H1 (cell line): ENCODE results near the gene TTYH2. TPM values are rescaled to one million over a fixed set of nuclear protein-coding genes. Genes with fewer than 3 reads are reported as not detected.
A peak's percentile ranks its signal among the peaks of the same experiment; 100 is the strongest.

Experiments used
- CTCF ChIA-PET: fragments of 300-600 bp; sonication (Branson Sonifier 250); formaldehyde crosslinking; loops from one replicate; lab custom pipeline; 2021; ENCODE audit not compliant: partially characterized antibody; lab: Charles Lee
- POLR2A ChIA-PET: fragments of 300-600 bp; sonication (Branson Sonifier 250); formaldehyde crosslinking; loops from one replicate; lab custom pipeline; 2021; ENCODE audit warnings: inconsistent platforms; ENCODE audit not compliant: partially characterized antibody; lab: Charles Lee
- DNase-seq, 2 experiments: peaks; one replicate each; pipeline versions ENCODE4 v3.0.0 to v3.0.0-alpha.2; 2010 to 2022; ENCODE audit warnings: low spot score in 2 of 2, low read depth in 1 of 2, mixed read lengths in 1 of 2
- FAIRE-seq: peaks from 2 replicates; lab custom pipeline; 2011; peaks lifted over from hg19 to GRCh38; lab: Jason Lieb, UNC
- H2AFZ ChIP-seq: 2 replicates; pipeline ENCODE4 v1.8.1; 2012; ENCODE audit warnings: low read length, inconsistent platforms
- H2AK5ac ChIP-seq: 2 replicates; pipeline ENCODE4 v1.6.1; 2013; ENCODE audit warnings: low read depth, low read length
- H2BK120ac ChIP-seq: replicated peaks from 2 replicates; pipeline ENCODE3; 2013; ENCODE audit warnings: low read depth, low read length, inconsistent platforms
- H2BK12ac ChIP-seq: 2 replicates; pipeline ENCODE4 v1.6.1; 2013; ENCODE audit warnings: low read depth, low read length
- H2BK15ac ChIP-seq: 2 replicates; pipeline ENCODE4 v1.6.1; 2013; ENCODE audit warnings: low read length
- H2BK20ac ChIP-seq: 2 replicates; pipeline ENCODE4 v1.6.1; 2013; ENCODE audit warnings: low read length
- H2BK5ac ChIP-seq: 2 replicates; pipeline ENCODE4 v1.6.1; 2013; ENCODE audit warnings: low read depth, low read length
- H3K14ac ChIP-seq: 2 replicates; pipeline ENCODE4 v1.6.1; 2013; ENCODE audit warnings: inconsistent platforms; ENCODE audit not compliant: insufficient read length
- H3K18ac ChIP-seq: 2 replicates; pipeline ENCODE4 v1.6.1; 2013; ENCODE audit warnings: low read length; ENCODE audit errors: extremely low read depth
- H3K23ac ChIP-seq: 2 replicates; pipeline ENCODE4 v1.6.1; 2013; ENCODE audit warnings: inconsistent platforms; ENCODE audit not compliant: insufficient read length
- H3K23me2 ChIP-seq: 2 replicates; pipeline ENCODE4 v1.6.1; 2013; ENCODE audit warnings: low read depth, low read length
- H3K27ac ChIP-seq: 2 replicates; pipeline ENCODE4 v1.6.1; 2011; ENCODE audit warnings: low read depth, low read length, inconsistent platforms
- H3K27me3 ChIP-seq, 4 experiments: replicated peaks in 1 of 4; 1 replicate in 1 of 4; 2 replicates in 3 of 4; pipeline versions ENCODE4 v1.6.1 to v1.8.1; 2011 to 2013; ENCODE audit warnings: low read length in 3 of 4, mild to moderate bottlenecking in 3 of 4, inconsistent platforms in 2 of 4, mixed read lengths in 2 of 4, moderate library complexity in 1 of 4; ENCODE audit not compliant: control insufficient read depth in 3 of 4, insufficient read depth in 3 of 4; ENCODE audit errors: extremely low read depth in 1 of 4
- H3K36me3 ChIP-seq, 4 experiments: 2 replicates each; pipeline versions ENCODE4 v1.6.1 to v1.8.1; 2011 to 2013; ENCODE audit warnings: mild to moderate bottlenecking in 4 of 4, low read length in 3 of 4, moderate library complexity in 2 of 4, control low read depth in 1 of 4, inconsistent platforms in 1 of 4; ENCODE audit not compliant: insufficient read depth in 4 of 4, control insufficient read depth in 2 of 4
- H3K4ac ChIP-seq: replicated peaks from 2 replicates; pipeline ENCODE3; 2013; ENCODE audit warnings: low read length, low read depth, mixed read lengths, inconsistent platforms; ENCODE audit not compliant: insufficient read length
- H3K4me1 ChIP-seq, 4 experiments: replicated peaks in 1 of 4; 1 replicate in 1 of 4; 2 replicates in 3 of 4; pipeline versions ENCODE4 v1.6.1 to v1.8.1; 2011 to 2013; ENCODE audit warnings: low read length in 3 of 4, inconsistent platforms in 2 of 4, mixed read lengths in 1 of 4; ENCODE audit not compliant: insufficient read depth in 4 of 4, control insufficient read depth in 3 of 4
- H3K4me2 ChIP-seq, 2 experiments: 2 replicates each; pipeline versions ENCODE4 v1.6.1 to v1.8.1; 2011 to 2013; ENCODE audit warnings: low read depth in 2 of 2, low read length in 2 of 2, control low read depth in 1 of 2, inconsistent platforms in 1 of 2, mild to moderate bottlenecking in 1 of 2; ENCODE audit not compliant: insufficient read depth in 1 of 2
- H3K4me3 ChIP-seq, 4 experiments: fragments of 200-600, 300-600 bp in 1 of 4; sonication (generic), shearing (Covaris generic), sonication (Bioruptor Twin) in 1 of 4; 2 replicates each; pipeline versions ENCODE4 v1.5.1 to v1.8.1; 2011 to 2016; ENCODE audit warnings: low read length in 4 of 4, low read depth in 3 of 4, control low read depth in 2 of 4, inconsistent platforms in 2 of 4, mild to moderate bottlenecking in 2 of 4, mixed read lengths in 1 of 4, moderate library complexity in 1 of 4; ENCODE audit not compliant: insufficient read depth in 2 of 4; ENCODE audit errors: extremely low read depth in 1 of 4
- H3K56ac ChIP-seq: replicated peaks from 2 replicates; pipeline ENCODE3; 2013; ENCODE audit warnings: low read depth, mild to moderate bottlenecking, mixed read lengths, low read length, inconsistent platforms; ENCODE audit not compliant: insufficient read length
- H3K79me1 ChIP-seq: 2 replicates; pipeline ENCODE4 v1.6.1; 2013; ENCODE audit warnings: low read depth, low read length, control low read depth
- H3K79me2 ChIP-seq, 2 experiments: 2 replicates each; pipeline versions ENCODE4 v1.6.1 to v1.8.1; 2012 to 2013; ENCODE audit warnings: low read length in 2 of 2, mild to moderate bottlenecking in 2 of 2, inconsistent platforms in 1 of 2; ENCODE audit not compliant: insufficient read depth in 2 of 2, control insufficient read depth in 1 of 2
- H3K9ac ChIP-seq, 4 experiments: replicated peaks in 1 of 4; 1 replicate in 1 of 4; 2 replicates in 3 of 4; pipeline versions ENCODE4 v1.6.1 to v1.8.1; 2011 to 2013; ENCODE audit warnings: low read depth in 3 of 4, low read length in 3 of 4, control low read depth in 2 of 4, mild to moderate bottlenecking in 2 of 4, moderate library complexity in 2 of 4, inconsistent platforms in 1 of 4; ENCODE audit errors: extremely low read depth in 1 of 4
- H3K9me3 ChIP-seq, 2 experiments: 2 replicates each; pipeline versions ENCODE4 v1.6.1 to v1.8.1; 2012 to 2013; ENCODE audit warnings: mild to moderate bottlenecking in 2 of 2, moderate library complexity in 2 of 2, control low read depth in 1 of 2, inconsistent platforms in 1 of 2, low read depth in 1 of 2, low read length in 1 of 2, mixed read lengths in 1 of 2; ENCODE audit not compliant: insufficient read depth in 2 of 2
- H4K20me1 ChIP-seq, 2 experiments: replicated peaks in 1 of 2; 2 replicates each; pipeline versions ENCODE3 to v1.8.1; 2011 to 2013; ENCODE audit warnings: inconsistent platforms in 2 of 2, low read length in 2 of 2, mild to moderate bottlenecking in 1 of 2; ENCODE audit not compliant: insufficient read depth in 2 of 2, control insufficient read depth in 1 of 2
- H4K5ac ChIP-seq: 2 replicates; pipeline ENCODE4 v1.6.1; 2013; ENCODE audit warnings: low read length, low read depth, mixed read lengths, inconsistent platforms; ENCODE audit not compliant: insufficient read length
- H4K8ac ChIP-seq: 2 replicates; pipeline ENCODE4 v1.8.0; 2013; ENCODE audit warnings: mild to moderate bottlenecking, moderate library complexity, low read length, inconsistent platforms; ENCODE audit not compliant: insufficient read depth; ENCODE audit errors: extremely low read depth
- H4K91ac ChIP-seq: replicated peaks from 2 replicates; pipeline ENCODE3; 2013; ENCODE audit warnings: low read length, mixed read lengths, inconsistent platforms; ENCODE audit not compliant: insufficient read length
- ASH2L ChIP-seq: fragments of 200-600, 300-600 bp; sonication (generic); IDR thresholded peaks from one replicate; pipeline ENCODE4 v1.7.1; 2017; ENCODE audit warnings: low read length
- KDM4A ChIP-seq: IDR thresholded peaks from one replicate; pipeline ENCODE4 v1.7.1; 2012; ENCODE audit warnings: low read depth, mild to moderate bottlenecking, moderate library complexity, low read length, inconsistent platforms; ENCODE audit not compliant: severe bottlenecking
- KDM5A ChIP-seq: fragments of 200-600 bp; IDR thresholded peaks from 2 replicates; pipeline ENCODE4 v1.7.1; 2012; ENCODE audit warnings: mild to moderate bottlenecking, low read length, inconsistent platforms, mixed read lengths
- WGBS, 2 experiments: shearing (Covaris generic) in 1 of 2; methylation state at CpG; one replicate each; pipeline versions ENCODE4 v1.1.6 to v1.1.7; 2013 to 2015; ENCODE audit warnings: low lambda C conversion rate in 2 of 2, mixed read lengths in 2 of 2, inconsistent platforms in 1 of 2, low coverage in 1 of 2, missing lambda C conversion rate in 1 of 2; ENCODE audit not compliant: insufficient replicate concordance in 2 of 2, insufficient coverage in 1 of 2, insufficient read length in 1 of 2; ENCODE audit errors: extremely low coverage in 1 of 2, missing lambda C conversion rate in 1 of 2; 5-methylcytosine and 5-hydroxymethylcytosine counted together
- long read RNA-seq, 2 experiments: library from RNA in 1 of 2; library from capped mRNA in 1 of 2; stranded (forward); transcript quantifications; one replicate each; pipeline ENCODE4 v2.0.0, GENCODE V29; 2021; ENCODE audit warnings: inconsistent platforms in 1 of 2
- polyA minus RNA-seq, 3 experiments: library from RNA; depleted of rRNA, polyadenylated mRNA; stranded (reverse); fragments of >200 nt; gene quantifications; 1 replicate in 2 of 3; 2 replicates in 1 of 3; pipeline ENCODE4 v1.2.3, GENCODE V29; 2011
- polyA plus RNA-seq, 7 experiments: library from polyadenylated mRNA; depleted of rRNA in 3 of 7; stranded (reverse) in 5 of 7; unstranded in 2 of 7; fragments of >200 nt in 5 of 7; fragments of 200-250 nt in 2 of 7; gene quantifications; 1 replicate in 5 of 7; 2 replicates in 1 of 7; 4 replicates in 1 of 7; pipeline versions ENCODE4 v1.2.1 to v1.2.3, GENCODE V29; 2011 to 2013; ENCODE audit warnings: missing spikeins in 2 of 7, mixed read lengths in 2 of 7
- total RNA-seq: library from RNA; stranded (reverse); fragmentation: NEBNext Ultra II Directional; extraction: Animal tissue kit (Norgen Biotek cat#: 25700); gene quantifications from 2 replicates; pipeline ENCODE4 v1.2.1, GENCODE V29; 2021
- TF ChIP-seq, protein P1 (sequence below): IDR thresholded peaks from 2 replicates; pipeline ENCODE4 v1.6.1; 2011; ENCODE audit warnings: low read length, improper control_type of control experiment

TTYH2 gene, protein sequence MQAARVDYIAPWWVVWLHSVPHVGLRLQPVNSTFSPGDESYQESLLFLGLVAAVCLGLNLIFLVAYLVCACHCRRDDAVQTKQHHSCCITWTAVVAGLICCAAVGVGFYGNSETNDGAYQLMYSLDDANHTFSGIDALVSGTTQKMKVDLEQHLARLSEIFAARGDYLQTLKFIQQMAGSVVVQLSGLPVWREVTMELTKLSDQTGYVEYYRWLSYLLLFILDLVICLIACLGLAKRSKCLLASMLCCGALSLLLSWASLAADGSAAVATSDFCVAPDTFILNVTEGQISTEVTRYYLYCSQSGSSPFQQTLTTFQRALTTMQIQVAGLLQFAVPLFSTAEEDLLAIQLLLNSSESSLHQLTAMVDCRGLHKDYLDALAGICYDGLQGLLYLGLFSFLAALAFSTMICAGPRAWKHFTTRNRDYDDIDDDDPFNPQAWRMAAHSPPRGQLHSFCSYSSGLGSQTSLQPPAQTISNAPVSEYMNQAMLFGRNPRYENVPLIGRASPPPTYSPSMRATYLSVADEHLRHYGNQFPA
- 3.2 and 3.7 TPM in 2 replicates for total RNA-seq
- polyA plus RNA-seq (2011; rRNA removed): 9.2 and 17.3 TPM in 2 replicates
- polyA plus RNA-seq (2011; cell fraction: cytosol; rRNA removed): 7.6 TPM
- 16.4 TPM for polyA plus RNA-seq (2011; cell fraction: nucleus; rRNA removed)
- polyA plus RNA-seq (2012, experiment 1 of 2): 3.1 to 4.0 TPM (median 3.4 TPM) in 4 replicates
- 3.2 TPM for polyA plus RNA-seq (2012, experiment 2 of 2)
- polyA plus RNA-seq (2013, experiment 1 of 2): 5.3 TPM
- 5.8 TPM for polyA plus RNA-seq (2013, experiment 2 of 2)
- polyA minus RNA-seq (2011; rRNA and poly(A)+ RNA removed): 7.4 and 9.7 TPM in 2 replicates
- polyA minus RNA-seq (2011; cell fraction: cytosol; rRNA and poly(A)+ RNA removed): 3.1 TPM
- 8.3 TPM for polyA minus RNA-seq (2011; cell fraction: nucleus; rRNA and poly(A)+ RNA removed)
- long read RNA-seq, experiment 1, partial matches to known transcripts: 0 of 1 reads
- long read RNA-seq, experiment 1, other reads (novel, unspliced or antisense): 1 of 1 reads
- long read RNA-seq, experiment 2: 0 reads

DNA sequence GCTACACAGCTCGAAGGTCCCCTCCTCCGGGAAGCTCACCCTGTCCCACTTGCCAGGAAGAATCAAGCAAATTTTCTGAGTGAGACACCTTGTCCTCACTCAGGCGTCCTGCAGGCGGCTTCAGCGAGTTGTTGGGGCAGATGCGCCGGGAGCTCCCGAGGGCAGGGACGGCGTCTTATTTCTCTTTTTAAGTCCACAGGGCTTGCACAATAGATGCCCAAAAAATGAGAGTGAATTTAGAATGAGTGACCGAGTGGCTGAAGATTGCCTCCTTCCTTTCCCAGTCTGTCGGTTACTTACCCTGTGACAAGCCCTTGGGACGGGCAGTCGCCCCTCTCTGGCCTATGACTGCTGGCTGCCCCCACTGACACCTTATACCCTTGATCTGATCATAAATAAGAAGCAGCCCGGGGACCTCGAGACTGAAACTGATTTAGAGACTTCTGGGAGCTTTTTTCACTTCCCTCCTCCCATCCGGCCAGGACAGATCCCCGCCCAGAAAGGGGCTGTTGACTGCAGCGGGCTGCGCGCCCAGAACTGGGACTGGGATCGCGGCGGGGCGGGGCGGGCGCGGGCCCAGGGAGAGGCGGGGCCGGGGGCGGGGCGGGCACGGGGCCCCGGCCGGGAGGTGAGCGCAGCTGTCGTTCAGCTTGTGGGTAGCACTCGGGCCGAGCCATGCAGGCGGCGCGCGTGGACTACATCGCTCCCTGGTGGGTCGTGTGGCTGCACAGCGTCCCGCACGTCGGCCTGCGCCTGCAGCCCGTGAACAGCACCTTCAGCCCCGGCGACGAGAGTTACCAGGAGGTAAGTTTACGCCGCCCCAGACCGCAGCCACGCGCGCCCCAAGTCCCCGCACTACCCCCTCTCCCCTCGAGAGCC, at the start of gene TTYH2:
Gene TTYH2 (plus strand): TSS at position 659 of the 879 bp plus-strand sequence. CDS start 17 bp downstream, at position 676.
- peaks cover 2 to 20% (median 11%) of the 10 kb centered on the region in 4 experiments; a peak in 6 of 7 replicates for H3K27me3 ChIP-seq
- FAIRE-seq (no peak), DNase-seq (peak in 1 of 2 experiments; percentile 81)
- H2BK12ac ChIP-seq: peak within 1 kb of the TSS; percentile 68; the same call in 1 of the 2 replicates
- 0 out of 2 replicates have a peak within 1 kb of the TSS, but pooled peaks have one; percentile 17 for H2AFZ ChIP-seq
- no peak within 1 kb of the TSS for H4K5ac ChIP-seq
- H3K9me3 ChIP-seq: no peaks in the 10 kb centered on the region
- H3K56ac ChIP-seq: no peak within 1 kb of the TSS
- peaks cover 21% of the 10 kb centered on the region for H3K23me2 ChIP-seq
- 2% methylated on average over 27 of the region's 62 CpGs; no CpG with 5 or more reads in 1 of the 2 experiments for WGBS, 2 experiments
- H3K79me2 ChIP-seq: peaks cover 0 to 3% of the 10 kb centered on the region in 2 experiments; a peak in 2 of 4 replicates
- peak within 1 kb of the TSS; percentile 56 to 64 (median 62) for H3K4me3 ChIP-seq
- peak within 1 kb of the TSS; percentile 78 for H3K18ac ChIP-seq
- H2BK15ac ChIP-seq: no peak within 1 kb of the TSS; the same call in 1 of the 2 replicates
- no peak within 1 kb of the TSS for H2AK5ac ChIP-seq
- peaks cover 12 to 17% of the 10 kb centered on the region in 2 experiments for H4K20me1 ChIP-seq
- no peak within 1 kb of the TSS for H2BK20ac ChIP-seq
- no peak within 1 kb of the TSS for H2BK120ac ChIP-seq
- H3K79me1 ChIP-seq: peaks cover under 1% of the 10 kb centered on the region
- ChIA-PET CTCF (interaction anchor here (0.7 to 1.4 kb wide), 14 partner anchors 9 to 442 kb away, joined by 3 to 6 read pairs (median 3); partner anchors contain the start of gene DNAI2), POLR2A (interaction anchor here (1.0 to 6.9 kb wide), 9 partner anchors 9 to 288 kb away, joined by 3 to 65 read pairs (median 4); partner anchors contain the start of gene RPL38)
- H3K4ac ChIP-seq: peak within 1 kb of the TSS; percentile 91
- H3K36me3 ChIP-seq: peaks cover 18 to 21% (median 19%) of the 10 kb centered on the region in 4 experiments
- H3K14ac ChIP-seq: no peak within 1 kb of the TSS
- H3K23ac ChIP-seq: no peak within 1 kb of the TSS
- no peak within 1 kb of the TSS for H3K27ac ChIP-seq
- no peak within 1 kb of the TSS; the same call in 1 of the 2 replicates for H4K8ac ChIP-seq
- H4K91ac ChIP-seq: peak within 1 kb of the TSS; percentile 72
- H2BK5ac ChIP-seq: peak within 1 kb of the TSS; percentile 75; the same call in 1 of the 2 replicates
- peak within 1 kb of the TSS; percentile 84 to 88 for H3K4me2 ChIP-seq
- H3K9ac ChIP-seq: peak within 1 kb of the TSS in 2 of 4 experiments; percentile 20 to 38; a peak in 4 of 7 replicates
- peaks cover 8 to 21% (median 20%) of the 10 kb centered on the region in 4 experiments for H3K4me1 ChIP-seq
- TF ChIP-seq ASH2L: no peak
- peak; percentile 52 for TF ChIP-seq KDM4A
- TF ChIP-seq, protein P1, sequence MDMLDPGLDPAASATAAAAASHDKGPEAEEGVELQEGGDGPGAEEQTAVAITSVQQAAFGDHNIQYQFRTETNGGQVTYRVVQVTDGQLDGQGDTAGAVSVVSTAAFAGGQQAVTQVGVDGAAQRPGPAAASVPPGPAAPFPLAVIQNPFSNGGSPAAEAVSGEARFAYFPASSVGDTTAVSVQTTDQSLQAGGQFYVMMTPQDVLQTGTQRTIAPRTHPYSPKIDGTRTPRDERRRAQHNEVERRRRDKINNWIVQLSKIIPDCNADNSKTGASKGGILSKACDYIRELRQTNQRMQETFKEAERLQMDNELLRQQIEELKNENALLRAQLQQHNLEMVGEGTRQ: no peak
- TF ChIP-seq KDM5A: no peak
